Omental fat pad (tissue), 4 donors: ENCODE measurements around the gene SORCS1. TPM values are rescaled to one million over a fixed set of nuclear protein-coding genes. Genes with fewer than 3 reads are reported as not detected.

Experiments
- ATAC-seq: fragments of 150-250 bp; one replicate; pipeline ENCODE4 v1.9.1; 2016; ENCODE audit warnings: mild to moderate bottlenecking, moderate library complexity; ENCODE audit not compliant: low FRiP score
- DNase-seq: peaks from one replicate; pipeline ENCODE4 v3.0.0-alpha.2; 2019; ENCODE audit warnings: low spot score
- CTCF ChIP-seq, 3 donors: fragments of 450-650 bp; IDR thresholded peaks; one replicate each; pipeline ENCODE4 v1.5.1; 2016 to 2017; ENCODE audit warnings: antibody characterized with exemption in 3 of 3, mild to moderate bottlenecking in 3 of 3, moderate library complexity in 2 of 3
- total RNA-seq, 4 donors: library from RNA; depleted of rRNA; stranded (reverse); fragments of >200 nt; gene quantifications; one replicate each; pipeline ENCODE4 v1.1.0, GENCODE V29; 2016

Gene SORCS1
- total RNA-seq, 4 donors from 2014 or later = 0.09 to 1.3 (median 0.37) TPM

DNA sequence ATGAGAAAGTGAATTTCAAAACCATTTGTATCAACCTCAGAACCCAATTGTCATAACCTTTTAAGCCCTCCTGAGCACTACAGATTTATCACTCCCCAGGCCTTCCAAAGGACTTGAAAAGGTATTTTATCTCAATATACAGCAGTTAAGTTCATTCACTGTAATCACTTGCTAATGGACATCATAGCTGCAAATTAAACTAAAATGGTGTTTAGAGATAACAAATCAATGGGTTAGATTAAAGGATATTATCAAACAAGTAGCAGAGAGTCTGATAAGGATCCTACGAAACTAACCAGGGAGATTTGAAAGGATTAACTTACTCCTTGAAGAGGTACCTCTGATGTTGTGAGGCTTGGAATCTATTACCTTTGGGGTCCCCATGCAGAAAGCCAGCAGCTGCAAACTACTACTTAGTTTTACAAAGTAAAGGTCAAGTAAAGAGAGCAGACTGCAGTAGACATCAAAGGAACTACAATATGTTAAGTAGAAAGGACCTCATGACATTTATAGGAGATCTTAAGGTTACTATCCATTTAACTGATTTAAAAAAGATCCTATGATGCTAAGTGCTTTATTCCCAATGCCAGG is 359.4 kb downstream of the SORCS1 start:
- ATAC-seq = no peak
- no peak for DNase-seq

DNA sequence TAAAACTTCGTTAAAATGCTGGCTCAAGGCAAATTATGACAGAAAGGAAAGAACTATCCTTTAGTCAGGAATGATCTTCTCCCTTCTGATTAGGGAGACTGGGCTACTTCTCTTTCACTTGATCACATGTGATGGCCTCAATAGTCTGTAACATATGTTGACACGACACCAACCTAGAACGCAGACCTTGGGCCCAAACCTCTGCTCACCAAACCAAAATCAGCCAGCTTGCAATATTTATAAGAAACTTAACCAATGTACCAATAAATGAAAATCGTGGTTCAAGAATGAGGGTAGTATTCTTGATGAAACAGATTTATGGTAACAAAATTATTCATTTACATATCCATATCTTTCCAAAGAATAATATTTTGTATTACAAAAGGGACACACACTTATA is 361.6 kb downstream of the SORCS1 start:
- TF ChIP-seq CTCF (IDR thresholded peaks at IDR 0.05) = no peak
- DNase-seq (no peak), ATAC-seq (no peak)

More for the DNA sequence above, 359.4 kb downstream of the SORCS1 start:
- no peak for TF ChIP-seq CTCF (IDR thresholded peaks at IDR 0.05)

DNA sequence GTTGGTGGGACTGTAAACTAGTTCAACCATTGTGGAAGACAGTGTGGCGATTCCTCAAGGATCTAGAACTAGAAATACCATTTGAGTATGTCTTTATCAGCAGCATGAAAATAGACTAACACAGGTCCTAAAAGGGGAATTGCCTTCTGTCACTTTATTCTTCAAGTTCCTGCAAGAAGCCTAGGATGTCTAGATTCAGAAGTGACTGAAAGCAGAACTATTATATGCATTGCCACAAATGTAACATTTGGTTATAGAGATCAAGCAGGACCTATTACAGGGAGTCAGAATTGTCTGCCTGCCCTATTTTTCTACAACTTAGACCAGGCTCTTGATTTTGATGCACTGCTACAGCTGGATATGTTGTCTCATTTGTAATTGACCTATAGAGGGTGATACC is 364.7 kb downstream of the SORCS1 start:
- TF ChIP-seq CTCF (IDR thresholded peaks at IDR 0.05) = no peak
- no peak for ATAC-seq
- DNase-seq = no peak

- no peak for ATAC-seq
Observed at GRCh38 chr10:106795619-106796018, 368.9 kb downstream of the SORCS1 start.

GRCh38 chr10:106793617-106794016 is 370.9 kb downstream of the SORCS1 start:
- no peak for TF ChIP-seq CTCF (IDR thresholded peaks at IDR 0.05)
- DNase-seq (no peak), ATAC-seq (no peak)

More at GRCh38 chr10:106795619-106796018, 368.9 kb downstream of the SORCS1 start:
- DNase-seq = no peak
- no peak for TF ChIP-seq CTCF (IDR thresholded peaks at IDR 0.05)

- DNase-seq (no peak), ATAC-seq (no peak)
- TF ChIP-seq CTCF (IDR thresholded peaks at IDR 0.05) = no peak
Observed at GRCh38 chr10:106789623-106790022, 374.9 kb downstream of the SORCS1 start.

- TF ChIP-seq CTCF (IDR thresholded peaks at IDR 0.05) = no peak
- DNase-seq (no peak), ATAC-seq (no peak)
Observed at GRCh38 chr10:106788982-106789381, 375.5 kb downstream of the SORCS1 start.
